Activated T-cell treated with anti-CD3 and anti-CD28 coated beads for 48 hours (primary cell): ENCODE results near the gene PXMP4.

Experiments used
- DNase-seq: peaks from one replicate; pipeline ENCODE4 v3.0.0-alpha.2; 2020; ENCODE audit warnings: low read depth

PXMP4 gene

DNA sequence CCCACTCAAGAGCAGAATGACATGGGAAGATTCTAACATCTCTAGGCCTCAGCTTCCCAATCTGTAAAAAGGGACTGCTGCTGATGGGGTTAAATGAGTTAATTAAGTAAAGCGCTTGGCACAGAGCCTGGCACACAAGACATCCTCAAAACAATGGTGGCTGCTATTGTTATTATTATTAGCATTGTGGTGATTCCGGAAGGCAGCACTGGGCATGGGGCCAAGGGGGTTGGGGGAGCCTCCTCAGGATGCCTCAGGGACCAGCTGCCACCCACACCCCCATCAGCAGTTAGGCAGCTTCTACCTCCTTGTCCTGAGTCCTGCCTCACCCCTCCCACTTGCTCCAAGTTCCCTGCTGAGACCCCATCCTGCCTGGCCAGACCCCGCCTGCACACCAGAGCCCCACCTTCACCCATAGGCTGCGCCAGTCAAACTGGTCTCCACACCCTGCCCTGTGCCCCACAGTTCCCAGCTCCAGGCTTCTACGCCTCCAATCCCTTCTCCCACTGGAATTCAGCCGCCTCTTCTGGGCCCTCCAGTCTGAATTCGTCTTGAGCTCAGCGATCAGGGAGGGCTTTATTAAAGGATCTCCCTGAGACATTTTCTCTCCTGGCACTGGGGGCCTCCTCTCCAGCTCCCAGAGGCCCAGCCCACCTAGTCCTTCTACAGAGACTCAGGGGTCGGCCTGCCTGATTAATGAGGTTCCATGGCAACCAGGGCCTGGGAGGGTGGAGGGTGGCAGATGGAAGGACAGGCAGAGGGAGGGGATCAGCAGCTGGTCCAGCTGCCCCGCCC, 35.4 kb downstream of the PXMP4 start:
- DNase-seq = no peak

DNA sequence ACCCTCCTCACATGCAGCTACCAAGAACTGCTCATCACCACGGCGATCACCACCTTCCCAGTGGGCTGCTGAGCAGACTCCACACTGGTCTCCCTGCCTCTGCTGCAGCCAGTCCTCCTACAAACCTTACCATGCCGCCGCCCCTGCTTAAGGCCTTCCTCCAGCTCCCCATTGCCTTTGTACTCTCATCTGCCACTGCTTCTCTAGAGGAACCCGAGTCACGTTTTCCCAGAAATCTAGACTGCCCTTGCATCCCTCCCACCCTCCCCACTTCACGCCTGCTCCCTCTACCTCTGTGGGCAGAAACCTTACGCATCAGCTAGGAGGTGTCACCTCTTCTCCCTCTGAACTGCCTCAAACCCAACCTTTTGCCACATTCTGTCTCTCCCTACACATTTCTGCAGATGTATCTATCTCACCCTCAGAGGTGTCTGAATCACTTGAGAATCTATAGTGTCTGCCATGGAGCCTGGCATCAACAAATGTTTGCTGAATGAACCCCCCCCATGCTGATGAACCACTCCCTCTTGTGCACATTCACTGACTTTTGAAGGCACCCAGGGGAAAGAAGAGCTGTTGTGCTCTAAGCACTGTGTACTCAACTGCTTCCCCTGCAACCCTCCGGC, 38.3 kb downstream of the PXMP4 start:
- DNase-seq = no peak

DNA sequence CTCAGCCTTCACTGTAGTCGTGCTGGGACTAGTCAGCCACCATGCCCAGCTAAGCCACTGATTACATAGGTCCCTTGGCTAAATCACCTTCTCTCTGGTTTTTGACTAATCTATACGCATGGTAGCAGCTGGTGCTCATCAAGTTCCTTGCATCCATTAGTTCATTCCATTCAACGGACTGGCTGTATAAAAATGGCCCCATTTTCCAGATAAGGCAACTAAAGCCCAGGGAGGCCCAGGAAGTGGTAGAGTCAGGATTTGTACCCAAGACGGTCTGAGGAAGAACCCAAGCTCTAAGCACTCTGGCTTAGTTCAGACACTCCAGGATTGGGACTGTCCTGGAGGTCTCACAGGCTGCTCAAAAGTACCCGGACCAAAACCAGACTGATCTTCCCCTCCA, 38.8 kb downstream of the PXMP4 start:
- no peak for DNase-seq

GRCh38 chr20:33680686-33681085, 39.4 kb downstream of the PXMP4 start:
- DNase-seq = no peak

DNA sequence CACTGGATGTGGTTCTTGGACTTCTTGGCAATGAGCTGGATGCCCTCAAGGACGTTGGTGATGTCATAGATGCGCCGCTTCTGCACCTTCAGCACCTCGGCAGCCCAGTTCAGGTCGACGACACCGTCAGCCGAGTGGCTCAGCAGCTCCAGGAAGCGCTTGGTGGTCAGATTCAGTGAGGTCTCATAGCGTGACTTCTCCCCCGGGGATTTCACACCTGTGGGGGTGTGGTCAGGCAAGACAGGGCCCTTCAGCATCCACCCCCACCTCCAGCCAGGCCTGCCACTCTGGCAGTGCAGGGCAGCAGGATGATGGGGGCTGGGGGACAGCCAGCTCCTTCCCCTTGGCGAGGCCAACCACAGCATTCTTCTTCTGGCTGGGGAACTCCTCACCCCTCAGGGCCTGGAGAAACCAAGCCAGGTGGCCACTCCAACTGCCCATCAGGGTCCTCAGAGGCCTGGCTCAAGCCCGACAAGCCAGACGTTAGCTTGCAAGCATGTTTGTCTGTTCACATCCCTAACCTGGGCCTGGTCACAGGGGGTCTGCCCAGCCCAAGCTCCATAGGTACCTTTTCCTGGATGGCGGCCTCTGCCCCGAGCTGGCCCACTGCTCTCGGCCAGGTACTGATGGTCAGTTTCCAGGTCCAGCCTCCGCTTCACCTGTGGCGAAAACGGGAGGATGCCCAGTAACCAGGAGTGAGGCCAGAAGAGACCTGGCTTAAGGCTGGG, 40.2 kb downstream of the PXMP4 start:
- DNase-seq = no peak

DNA sequence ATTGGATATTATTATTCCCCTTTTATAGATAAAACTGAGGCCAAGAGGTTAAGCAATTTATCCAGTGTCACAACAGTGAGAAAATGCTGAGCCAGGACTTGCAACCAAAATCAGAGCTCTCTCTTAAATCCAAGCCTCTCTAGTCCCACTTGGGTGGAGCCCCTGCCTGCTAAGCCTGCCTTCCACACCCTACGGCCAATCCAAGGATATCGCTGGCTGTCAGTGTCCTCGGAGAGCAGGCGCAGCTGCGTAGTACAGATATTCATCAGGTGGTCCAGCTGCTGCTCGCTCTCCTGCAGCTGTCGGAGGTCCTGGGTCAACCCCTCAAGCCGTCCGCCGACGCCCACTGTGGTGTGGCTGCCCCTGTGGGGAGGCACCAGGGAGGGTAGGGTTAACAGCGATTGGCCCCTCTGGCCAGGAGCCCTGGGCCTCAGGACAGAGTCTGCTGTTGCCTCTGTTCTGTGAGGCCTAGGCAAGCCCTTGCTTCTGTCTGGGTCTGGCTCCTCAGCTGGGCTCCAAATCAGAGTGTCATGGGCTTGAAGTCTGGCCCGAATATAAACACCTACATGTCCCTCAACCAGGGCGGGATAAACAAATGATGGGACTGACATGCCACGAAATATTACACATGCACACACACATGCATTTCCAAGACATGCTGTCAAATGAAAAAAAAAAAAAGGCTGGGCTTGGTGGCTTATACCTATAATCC, 42.0 kb downstream of the PXMP4 start:
- DNase-seq = no peak

DNA sequence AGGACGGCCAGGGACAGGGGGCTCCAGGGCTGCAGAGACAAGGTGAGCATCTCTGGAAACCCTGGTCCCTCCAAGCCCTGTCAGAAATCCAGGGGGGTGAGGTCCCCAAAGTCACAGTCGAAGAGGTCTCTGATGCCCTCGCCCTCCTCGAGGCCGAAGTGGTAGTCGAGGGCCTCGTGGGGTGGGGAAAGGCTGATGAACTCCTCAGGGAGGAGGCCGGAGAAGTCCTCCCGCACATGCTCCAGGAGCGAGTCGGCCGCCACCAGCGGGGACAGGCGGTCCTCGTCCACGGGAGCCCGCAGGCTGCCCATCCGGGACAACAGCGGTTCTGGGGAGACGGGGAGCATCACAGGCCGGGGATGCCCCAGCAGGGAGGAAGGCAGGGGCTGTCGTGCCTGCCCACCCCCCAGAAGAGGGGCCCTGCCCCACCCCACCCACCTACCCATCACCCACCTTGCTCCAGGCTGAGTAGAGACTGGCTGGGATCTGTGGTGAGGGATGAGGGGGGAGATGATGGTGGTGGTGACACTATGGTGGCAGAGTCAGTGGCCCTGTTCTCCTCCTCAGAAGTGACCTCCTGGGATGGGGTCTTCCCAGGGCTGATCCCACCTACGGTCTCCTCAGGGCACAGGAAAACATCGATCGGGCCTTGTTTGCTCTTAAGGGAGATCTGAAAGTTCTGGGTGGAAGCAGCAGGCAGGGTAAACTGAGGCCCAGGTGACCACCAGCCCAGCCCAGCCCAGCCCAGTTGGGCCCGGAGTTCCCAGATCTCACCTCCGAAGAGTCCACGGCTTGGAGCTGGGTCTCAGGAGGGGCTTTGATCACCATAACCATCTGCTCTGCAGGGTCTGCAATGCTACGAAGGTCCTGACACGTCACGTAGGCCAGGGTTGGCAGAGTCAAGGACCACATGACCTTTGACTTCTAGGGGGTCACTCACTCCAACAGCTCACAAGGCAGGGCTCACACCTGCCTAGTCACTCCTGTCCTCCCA, 43.2 kb downstream of the PXMP4 start:
- no peak for DNase-seq

DNA sequence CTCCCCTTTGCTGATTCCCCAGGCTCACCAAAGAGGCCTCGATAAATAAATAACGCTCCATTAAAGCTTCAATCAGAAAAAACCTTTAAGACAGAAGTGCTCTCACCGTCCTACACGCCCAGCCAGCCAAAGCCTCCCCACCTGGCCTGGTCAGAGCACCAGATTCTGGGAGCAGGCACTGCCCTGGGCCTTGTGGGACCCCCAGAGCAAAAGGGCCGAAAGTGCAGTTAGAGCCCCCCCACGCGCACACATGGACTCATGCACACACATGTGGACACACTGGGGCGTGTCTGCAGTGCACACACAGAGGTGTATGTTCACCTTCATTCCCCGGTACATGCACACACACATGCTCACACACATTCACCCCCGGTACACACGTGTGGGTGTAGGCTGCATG, 44.0 kb downstream of the PXMP4 start:
- DNase-seq = no peak

DNA sequence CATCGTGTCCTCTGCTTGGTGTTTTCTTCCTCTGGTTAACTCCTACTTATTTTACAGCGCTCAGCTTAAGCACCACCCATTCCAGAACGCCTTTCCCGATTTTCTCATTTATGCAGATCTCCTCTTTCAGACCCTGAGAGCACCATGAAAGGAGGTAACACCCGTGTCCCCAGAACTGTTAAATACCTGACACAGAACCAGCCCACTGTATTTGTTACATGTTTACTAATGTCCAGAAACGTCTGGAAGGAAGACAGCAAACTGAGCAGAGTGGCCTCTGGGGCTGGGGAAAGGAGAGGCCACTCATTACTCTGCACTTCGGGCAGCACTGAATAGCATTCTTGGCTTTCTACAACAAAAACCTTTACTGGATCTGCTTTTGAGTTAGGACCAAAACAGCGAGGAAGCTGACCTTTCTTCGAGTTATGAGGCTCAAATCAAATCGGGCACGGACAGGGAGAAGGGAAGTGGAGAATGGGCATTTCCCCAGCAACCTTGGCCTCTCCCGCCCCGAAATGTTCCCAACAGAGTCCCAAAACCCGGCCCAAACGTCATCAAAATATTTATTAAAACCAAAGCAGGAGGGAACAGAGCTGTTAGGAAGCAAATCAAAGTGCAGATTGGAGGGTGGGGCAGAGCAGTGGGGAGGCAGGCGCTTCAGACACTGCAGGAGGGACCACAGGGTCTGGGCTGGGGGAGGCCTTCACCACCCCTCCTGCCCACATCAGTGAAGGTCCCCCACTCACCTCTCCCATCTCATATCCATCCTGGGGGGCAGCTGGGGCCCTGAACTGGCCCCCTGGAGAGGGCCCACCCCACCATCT, 44.8 kb downstream of the PXMP4 start:
- DNase-seq = no peak

GRCh38 chr20:33674294-33675135, 45.6 kb downstream of the PXMP4 start, which contains the start of gene NECAB3:
Gene NECAB3, minus strand, starts transcription at chr20:33674428. Its CDS starts 76 bp downstream, at chr20:33674352.
- peak; percentile 73 for DNase-seq

DNA sequence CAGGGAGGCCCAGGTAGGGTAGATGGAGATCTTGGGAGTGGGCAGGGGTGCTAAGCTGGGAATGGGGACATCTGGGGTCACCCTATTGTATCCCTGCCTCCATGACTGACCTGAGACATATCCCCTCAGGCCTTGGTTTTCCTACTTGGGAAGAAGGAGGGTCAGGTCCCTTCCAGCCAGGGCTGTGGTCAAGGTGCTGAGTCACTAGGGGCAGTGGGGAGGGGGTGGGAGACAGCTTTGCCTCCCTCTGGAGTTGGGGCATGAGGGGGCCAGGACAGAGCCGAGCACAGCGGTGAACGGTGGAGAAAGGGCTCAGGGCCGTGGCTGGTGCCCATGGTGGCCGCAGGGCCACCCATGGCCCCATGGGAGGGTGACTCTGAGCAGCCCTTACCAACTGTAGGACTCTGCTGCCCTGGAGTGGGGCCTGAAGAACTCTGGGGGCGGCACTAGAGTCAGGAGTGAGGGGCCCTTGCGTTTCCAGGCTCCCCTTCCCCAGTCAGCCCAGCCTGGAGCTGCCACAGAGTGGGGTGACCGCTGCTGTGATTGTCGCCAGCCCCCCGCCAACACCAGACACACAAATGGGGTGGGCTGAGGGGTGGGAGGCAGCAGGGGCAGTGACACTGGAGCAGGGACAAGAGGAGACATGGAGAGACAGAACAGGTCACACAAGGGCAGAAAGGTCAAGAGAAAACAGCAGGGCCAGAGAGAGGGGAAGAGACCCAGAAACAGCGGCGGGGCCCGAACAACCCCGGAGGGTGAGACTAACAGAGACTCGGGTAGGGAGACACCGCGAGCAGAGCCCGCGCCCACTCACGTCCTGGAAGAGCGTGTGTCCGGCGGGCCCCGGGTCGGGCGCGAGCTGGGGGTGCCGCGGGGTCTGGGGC, 46.5 kb downstream of the PXMP4 start:
- no peak for DNase-seq

DNA sequence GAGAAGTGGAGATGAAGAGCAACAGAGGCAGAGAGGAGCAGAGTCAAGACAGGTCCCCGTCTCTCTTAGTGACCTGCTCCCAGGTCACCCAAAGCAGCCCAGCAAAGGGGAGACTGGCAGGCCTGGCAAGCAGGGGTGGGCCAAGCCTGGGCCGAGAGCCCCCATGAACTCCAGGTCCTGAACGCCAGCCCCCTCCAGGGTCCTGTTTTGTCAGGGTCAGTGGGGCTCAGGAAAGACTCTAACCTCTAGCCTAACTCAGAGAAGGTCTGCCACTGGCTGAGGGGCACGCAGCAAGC, 47.0 kb downstream of the PXMP4 start:
- DNase-seq = no peak

- DNase-seq = no peak
These were observed 47.5 kb downstream of the PXMP4 start for GRCh38 chr20:33672426-33673113.

DNA sequence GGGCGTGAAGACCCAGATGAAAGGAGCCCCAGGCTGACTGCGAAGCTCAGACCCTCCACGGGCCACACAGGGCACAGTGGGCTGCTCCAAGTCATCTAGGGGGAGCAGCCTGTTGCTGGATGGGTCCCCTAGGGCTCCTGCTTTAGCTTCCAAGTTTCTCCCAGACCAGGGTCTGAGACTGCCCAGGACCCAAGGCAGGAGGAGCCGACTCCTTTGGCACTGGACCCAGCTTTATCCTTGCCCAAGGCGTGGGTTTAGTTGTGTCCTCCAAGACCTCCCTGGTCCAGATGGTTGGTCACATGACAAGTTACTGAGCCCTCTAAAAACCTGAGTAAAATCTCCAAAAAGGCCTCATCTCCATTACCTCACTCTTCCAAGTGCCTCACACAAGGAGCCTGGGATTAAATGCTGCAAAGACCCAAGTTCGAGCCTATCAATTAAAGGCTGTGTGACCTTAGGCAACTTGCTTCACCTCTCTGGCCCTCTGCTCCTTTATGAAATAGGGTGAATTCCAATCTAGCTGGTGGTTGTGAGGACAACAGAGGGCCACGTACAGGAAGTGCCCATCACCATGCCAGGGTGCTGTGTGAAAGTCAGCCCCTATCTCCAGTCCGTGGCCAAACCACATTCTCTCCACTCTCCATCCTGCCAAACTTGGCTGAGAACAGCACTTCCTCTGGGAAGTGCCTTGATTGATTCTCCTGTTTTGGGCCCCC, 48.4 kb downstream of the PXMP4 start:
- no peak for DNase-seq

- no peak for DNase-seq
These were observed 49.2 kb downstream of the PXMP4 start for GRCh38 chr20:33670715-33671499.

DNA sequence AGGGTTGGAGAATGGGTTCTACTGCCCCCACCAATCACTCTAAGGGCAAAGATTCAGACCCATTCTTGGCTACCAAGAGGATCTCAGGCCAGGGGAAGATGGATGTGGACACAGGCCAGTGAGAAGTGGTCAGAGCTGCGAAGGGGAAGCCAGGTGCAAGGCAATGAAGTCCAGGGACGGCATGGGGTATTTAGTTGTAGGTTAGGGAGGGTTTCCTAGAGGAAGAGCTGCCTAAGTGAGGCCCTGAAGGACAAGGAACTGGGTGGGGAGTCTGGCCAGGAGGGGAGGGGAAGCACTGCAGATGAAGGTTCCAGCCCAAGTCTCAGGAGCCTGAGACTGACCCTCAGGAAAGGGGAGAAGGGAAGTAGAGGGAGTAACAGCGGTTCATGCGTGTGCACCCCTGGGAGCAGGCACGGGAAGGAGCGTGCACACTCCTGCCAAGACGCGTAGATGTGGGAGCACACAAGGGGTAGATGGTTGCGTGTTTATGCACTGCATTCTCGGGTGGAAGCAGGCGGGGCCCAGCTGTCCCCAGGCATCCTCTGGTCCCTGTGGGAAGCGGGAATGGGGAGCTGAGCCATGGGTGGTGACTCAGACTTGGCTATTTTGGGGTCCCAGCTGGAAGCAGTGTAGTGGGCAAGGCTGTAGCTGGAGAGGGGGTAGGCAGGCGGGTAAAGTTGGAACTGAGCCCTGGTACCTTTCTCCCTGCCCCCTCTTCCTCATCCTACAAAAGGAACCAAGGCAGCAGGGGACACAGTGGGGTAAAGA, 50.1 kb downstream of the PXMP4 start:
- DNase-seq = no peak
